ENCODE data around the gene TFDP1. TPM values are rescaled to one million over a fixed set of nuclear protein-coding genes. Genes with fewer than 3 reads are reported as not detected.

The TFDP1 gene
- total RNA-seq, 1 donor from 2014 or later = 49.4 TPM

- Histone ChIP-seq H3K4me1 (ENCODE audit: insufficient read depth, low read length) (peaks cover 10% of the 10 kb centered on the region), H3K27ac (ENCODE audit: low read depth, low read length) (no peak overlapping the region), H3K27me3 (ENCODE audit: insufficient read depth, low read length) (no peaks in the 10 kb centered on the region), H3K36me3 (ENCODE audit: insufficient read depth, low read length) (peaks cover 10% of the 10 kb centered on the region), H3K9ac (ENCODE audit: low read length) (no peak overlapping the region), H2AFZ (ENCODE audit: low read depth, low read length) (no peak overlapping the region), H4K20me1 (ENCODE audit: insufficient read depth, low read length) (peaks cover 80% of the 10 kb centered on the region), H3K9me3 (ENCODE audit: insufficient read depth, low read depth, low read length) (no peaks in the 10 kb centered on the region), H3K79me2 (ENCODE audit: insufficient read depth, low read length) (peaks cover 54% of the 10 kb centered on the region), H3K4me3 (ENCODE audit: insufficient read depth, low read depth, low read length) (no peak overlapping the region), H3K4me2 (ENCODE audit: low read length) (no peak overlapping the region)
- Mint-ChIP-seq H3K4me3 (ENCODE audit: unreplicated experiment) (no peak overlapping the region), H3K27me3 (ENCODE audit: low read depth, unreplicated experiment) (no peaks in the 10 kb centered on the region), H3K9me3 (ENCODE audit: unreplicated experiment) (no peaks in the 10 kb centered on the region), H3K36me3 (ENCODE audit: low read depth, unreplicated experiment) (peaks cover 25% of the 10 kb centered on the region), H3K27ac (ENCODE audit: unreplicated experiment) (no peak overlapping the region), H3K4me1 (ENCODE audit: low read depth, unreplicated experiment) (peaks cover 3% of the 10 kb centered on the region)
- no peak for FAIRE-seq
- DNase-seq (ENCODE audit: low read depth) = no peak
- TF ChIP-seq, protein P1, sequence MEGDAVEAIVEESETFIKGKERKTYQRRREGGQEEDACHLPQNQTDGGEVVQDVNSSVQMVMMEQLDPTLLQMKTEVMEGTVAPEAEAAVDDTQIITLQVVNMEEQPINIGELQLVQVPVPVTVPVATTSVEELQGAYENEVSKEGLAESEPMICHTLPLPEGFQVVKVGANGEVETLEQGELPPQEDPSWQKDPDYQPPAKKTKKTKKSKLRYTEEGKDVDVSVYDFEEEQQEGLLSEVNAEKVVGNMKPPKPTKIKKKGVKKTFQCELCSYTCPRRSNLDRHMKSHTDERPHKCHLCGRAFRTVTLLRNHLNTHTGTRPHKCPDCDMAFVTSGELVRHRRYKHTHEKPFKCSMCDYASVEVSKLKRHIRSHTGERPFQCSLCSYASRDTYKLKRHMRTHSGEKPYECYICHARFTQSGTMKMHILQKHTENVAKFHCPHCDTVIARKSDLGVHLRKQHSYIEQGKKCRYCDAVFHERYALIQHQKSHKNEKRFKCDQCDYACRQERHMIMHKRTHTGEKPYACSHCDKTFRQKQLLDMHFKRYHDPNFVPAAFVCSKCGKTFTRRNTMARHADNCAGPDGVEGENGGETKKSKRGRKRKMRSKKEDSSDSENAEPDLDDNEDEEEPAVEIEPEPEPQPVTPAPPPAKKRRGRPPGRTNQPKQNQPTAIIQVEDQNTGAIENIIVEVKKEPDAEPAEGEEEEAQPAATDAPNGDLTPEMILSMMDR (IDR thresholded peaks at IDR 0.05; ENCODE audit: insufficient read depth, low read depth, low read length) = no peak
- TF ChIP-seq EZH2 (IDR thresholded peaks at IDR 0.05; ENCODE audit: insufficient read depth, low read length) = no peak
Measured at GRCh38 chr13:113628291-113629270, 44.0 kb downstream of the TFDP1 start.

GRCh38 chr13:113629866-113630265, 45.3 kb downstream of the TFDP1 start:
- H3K4me2 ChIP-seq (ENCODE audit: low read length) = no peak overlapping the region
- peaks cover 3% of the 10 kb centered on the region for H3K4me1 Mint-ChIP-seq (ENCODE audit: low read depth, unreplicated experiment)
- H3K27me3 ChIP-seq (ENCODE audit: insufficient read depth, low read length) = no peaks in the 10 kb centered on the region
- no peaks in the 10 kb centered on the region for H3K9me3 ChIP-seq (ENCODE audit: insufficient read depth, low read depth, low read length)
- FAIRE-seq (no peak), DNase-seq (ENCODE audit: low read depth) (no peak)
- no peak overlapping the region for H3K4me3 Mint-ChIP-seq (ENCODE audit: unreplicated experiment)
- H3K36me3 Mint-ChIP-seq (ENCODE audit: low read depth, unreplicated experiment) = peaks cover 23% of the 10 kb centered on the region
- H3K4me1 ChIP-seq (ENCODE audit: insufficient read depth, low read length) = peaks cover 10% of the 10 kb centered on the region
- no peak overlapping the region for H3K27ac ChIP-seq (ENCODE audit: low read depth, low read length)
- H3K9ac ChIP-seq (ENCODE audit: low read length) = no peak overlapping the region
- no peak overlapping the region for H3K4me3 ChIP-seq (ENCODE audit: insufficient read depth, low read depth, low read length)
- no peaks in the 10 kb centered on the region for H3K27me3 Mint-ChIP-seq (ENCODE audit: low read depth, unreplicated experiment)
- no peak overlapping the region for H3K27ac Mint-ChIP-seq (ENCODE audit: unreplicated experiment)
- no peak overlapping the region for H2AFZ ChIP-seq (ENCODE audit: low read depth, low read length)
- H3K79me2 ChIP-seq (ENCODE audit: insufficient read depth, low read length) = peaks cover 54% of the 10 kb centered on the region
- no peaks in the 10 kb centered on the region for H3K9me3 Mint-ChIP-seq (ENCODE audit: unreplicated experiment)
- peaks cover 20% of the 10 kb centered on the region for H3K36me3 ChIP-seq (ENCODE audit: insufficient read depth, low read length)
- TF ChIP-seq EZH2 (IDR thresholded peaks at IDR 0.05; ENCODE audit: insufficient read depth, low read length) = no peak
- TF ChIP-seq, protein P1 (IDR thresholded peaks at IDR 0.05; ENCODE audit: insufficient read depth, low read depth, low read length) = no peak
- H4K20me1 ChIP-seq (ENCODE audit: insufficient read depth, low read length) = peaks cover 67% of the 10 kb centered on the region

GRCh38 chr13:113630296-113630695, 45.7 kb downstream of the TFDP1 start:
- Mint-ChIP-seq H3K36me3 (ENCODE audit: low read depth, unreplicated experiment) (peaks cover 23% of the 10 kb centered on the region), H3K27ac (ENCODE audit: unreplicated experiment) (no peak overlapping the region), H3K4me1 (ENCODE audit: low read depth, unreplicated experiment) (peaks cover 3% of the 10 kb centered on the region)

More at GRCh38 chr13:113630296-113630695, 45.7 kb downstream of the TFDP1 start:
- no peak overlapping the region for H3K4me3 Mint-ChIP-seq (ENCODE audit: unreplicated experiment)
- Histone ChIP-seq H3K27ac (ENCODE audit: low read depth, low read length) (no peak overlapping the region), H3K4me1 (ENCODE audit: insufficient read depth, low read length) (peaks cover 10% of the 10 kb centered on the region), H4K20me1 (ENCODE audit: insufficient read depth, low read length) (peaks cover 63% of the 10 kb centered on the region), H3K4me2 (ENCODE audit: low read length) (no peak overlapping the region), H2AFZ (ENCODE audit: low read depth, low read length) (no peak overlapping the region), H3K9ac (ENCODE audit: low read length) (no peak overlapping the region), H3K79me2 (ENCODE audit: insufficient read depth, low read length) (peaks cover 54% of the 10 kb centered on the region), H3K4me3 (ENCODE audit: insufficient read depth, low read depth, low read length) (no peak overlapping the region), H3K9me3 (ENCODE audit: insufficient read depth, low read depth, low read length) (no peaks in the 10 kb centered on the region), H3K27me3 (ENCODE audit: insufficient read depth, low read length) (no peaks in the 10 kb centered on the region), H3K36me3 (ENCODE audit: insufficient read depth, low read length) (peaks cover 25% of the 10 kb centered on the region)
- FAIRE-seq (no peak), DNase-seq (ENCODE audit: low read depth) (no peak)
- no peaks in the 10 kb centered on the region for H3K27me3 Mint-ChIP-seq (ENCODE audit: low read depth, unreplicated experiment)
- TF ChIP-seq EZH2 (IDR thresholded peaks at IDR 0.05; ENCODE audit: insufficient read depth, low read length) = no peak
- TF ChIP-seq, protein P1 (IDR thresholded peaks at IDR 0.05; ENCODE audit: insufficient read depth, low read depth, low read length) = no peak
- H3K9me3 Mint-ChIP-seq (ENCODE audit: unreplicated experiment) = no peaks in the 10 kb centered on the region

Data from astrocyte (in vitro differentiated cells and primary cell).